HUES64 (cell line): ENCODE data around the gene CD37.
A peak's percentile ranks its signal among the peaks of the same experiment; 100 is the strongest.

Experiments used
- H3K27ac ChIP-seq: 2 replicates; pipeline ENCODE4 v1.7.0; 2013; ENCODE audit warnings: low read depth, low read length, inconsistent platforms
- H3K27me3 ChIP-seq: 2 replicates; pipeline ENCODE4 v1.6.1; 2013; ENCODE audit warnings: mild to moderate bottlenecking, low read length; ENCODE audit not compliant: insufficient read depth
- H3K36me3 ChIP-seq: 2 replicates; pipeline ENCODE4 v1.6.1; 2013; ENCODE audit warnings: mild to moderate bottlenecking, low read length; ENCODE audit not compliant: insufficient read depth
- H3K4me1 ChIP-seq: 2 replicates; pipeline ENCODE4 v1.6.1; 2013; ENCODE audit warnings: mild to moderate bottlenecking, low read length, moderate library complexity; ENCODE audit not compliant: insufficient read depth
- H3K4me3 ChIP-seq: 2 replicates; pipeline ENCODE4 v1.5.1; 2013; ENCODE audit warnings: mild to moderate bottlenecking, low read length, moderate library complexity
- H3K9ac ChIP-seq: 2 replicates; pipeline ENCODE4 v1.6.1; 2013; ENCODE audit warnings: mild to moderate bottlenecking, low read depth, low read length
- H3K9me3 ChIP-seq: 2 replicates; pipeline ENCODE4 v1.6.1; 2013; ENCODE audit warnings: low read depth, low read length; ENCODE audit not compliant: insufficient read depth
- WGBS: fragments of 150-250, 120-280 bp; methylation state at CpG from one replicate; pipeline ENCODE4 v1.1.7; 2013; ENCODE audit warnings: missing lambda C conversion rate; 5-methylcytosine and 5-hydroxymethylcytosine counted together

The CD37 gene

DNA sequence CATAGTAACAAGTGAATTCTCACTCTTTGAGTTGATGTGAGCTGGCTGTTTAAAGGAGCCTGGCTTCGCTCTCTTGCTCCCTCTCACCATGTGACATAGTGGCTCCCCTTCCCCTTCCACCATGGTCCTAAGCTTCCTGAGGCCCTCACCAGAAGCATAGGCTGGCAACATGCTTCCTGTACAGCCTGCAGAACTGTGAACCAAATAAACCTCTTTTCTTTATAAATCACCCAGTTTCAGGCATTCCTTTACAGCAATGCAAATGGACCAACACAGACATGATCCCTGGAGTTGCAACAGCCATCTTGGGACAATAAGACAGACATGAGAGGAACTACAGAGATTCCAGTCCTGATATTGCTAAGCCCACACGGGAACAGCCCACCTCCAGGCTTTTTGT, 14.4 kb downstream of the CD37 start:
- H3K4me3 ChIP-seq: no peak overlapping the region
- no peaks in the 10 kb centered on the region for H3K9me3 ChIP-seq
- H3K27ac ChIP-seq: no peak overlapping the region
- H3K36me3 ChIP-seq: peaks cover 95% of the 10 kb centered on the region
- H3K4me1 ChIP-seq: no peaks in the 10 kb centered on the region
- H3K9ac ChIP-seq: no peak overlapping the region
- 93% methylated on average over 2 of the region's 2 CpGs for WGBS
- no peaks in the 10 kb centered on the region for H3K27me3 ChIP-seq

DNA sequence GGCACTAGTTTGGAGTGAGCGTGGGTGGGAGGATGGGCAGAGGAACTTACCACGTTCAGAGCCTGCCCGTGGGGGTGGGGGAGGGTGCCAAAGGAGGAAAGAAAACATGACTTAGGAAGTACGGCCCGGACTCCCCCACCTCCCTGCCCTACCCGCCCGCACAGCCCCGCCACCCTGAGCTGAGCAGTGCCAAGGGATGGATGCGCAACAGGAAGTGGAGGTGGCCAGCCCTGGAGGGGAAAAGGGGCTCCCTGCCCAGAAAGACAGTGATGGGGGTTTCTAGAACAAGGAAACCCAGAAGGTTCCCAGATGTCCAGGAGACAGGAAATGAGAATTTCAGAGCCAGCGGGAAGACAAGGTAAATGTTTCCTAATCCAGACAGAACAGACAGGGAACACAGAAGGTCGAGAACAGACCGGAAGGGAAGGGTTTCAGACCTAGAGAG, 20.7 kb downstream of the CD37 start:
- H3K4me1 ChIP-seq: peaks cover 5% of the 10 kb centered on the region; the same call in 1 of the 2 replicates

GRCh38 chr19:49356382-49356781, 21.2 kb downstream of the CD37 start:
- Histone ChIP-seq H3K9me3 (no peaks in the 10 kb centered on the region), H3K27ac (no peak overlapping the region), H3K4me1 (peaks cover 5% of the 10 kb centered on the region; the same call in 1 of the 2 replicates), H3K36me3 (peaks cover 81% of the 10 kb centered on the region), H3K27me3 (no peaks in the 10 kb centered on the region), H3K9ac (no peak overlapping the region), H3K4me3 (no peak overlapping the region)
- WGBS: 93% methylated on average over 5 of the region's 7 CpGs

More for the DNA sequence above, 20.7 kb downstream of the CD37 start:
- WGBS: 83% methylated on average over 7 of the region's 12 CpGs
- Histone ChIP-seq H3K27ac (no peak overlapping the region), H3K9me3 (no peaks in the 10 kb centered on the region), H3K36me3 (peaks cover 86% of the 10 kb centered on the region), H3K4me3 (no peak overlapping the region), H3K9ac (no peak overlapping the region), H3K27me3 (no peaks in the 10 kb centered on the region)

DNA sequence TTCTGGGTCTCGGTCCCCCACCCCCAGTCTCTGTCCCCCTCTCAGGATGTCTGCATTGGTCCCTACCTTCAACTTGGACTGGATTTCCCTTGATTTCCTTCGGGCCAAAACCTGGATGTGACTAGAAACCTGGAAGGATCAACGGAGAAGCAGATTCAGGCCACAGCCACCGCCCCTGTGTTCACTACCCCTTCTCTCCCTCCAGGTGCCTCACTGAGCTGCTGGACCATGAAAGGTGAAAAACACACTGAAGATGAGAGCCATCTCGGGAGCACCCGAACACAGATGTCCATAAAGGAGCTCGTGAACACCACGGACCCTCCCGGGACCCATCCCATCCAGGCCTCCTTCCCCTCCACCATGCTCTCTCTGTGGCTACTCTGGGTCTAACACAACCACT, 22.0 kb downstream of the CD37 start:
- no peak overlapping the region for H3K27ac ChIP-seq
- no peak overlapping the region for H3K4me3 ChIP-seq
- no peaks in the 10 kb centered on the region for H3K27me3 ChIP-seq
- H3K36me3 ChIP-seq: peaks cover 73% of the 10 kb centered on the region
- H3K9me3 ChIP-seq: no peaks in the 10 kb centered on the region
- H3K4me1 ChIP-seq: peaks cover 5% of the 10 kb centered on the region; the same call in 1 of the 2 replicates
- WGBS: 95% methylated on average over 9 of the region's 9 CpGs
- H3K9ac ChIP-seq: no peak overlapping the region

DNA sequence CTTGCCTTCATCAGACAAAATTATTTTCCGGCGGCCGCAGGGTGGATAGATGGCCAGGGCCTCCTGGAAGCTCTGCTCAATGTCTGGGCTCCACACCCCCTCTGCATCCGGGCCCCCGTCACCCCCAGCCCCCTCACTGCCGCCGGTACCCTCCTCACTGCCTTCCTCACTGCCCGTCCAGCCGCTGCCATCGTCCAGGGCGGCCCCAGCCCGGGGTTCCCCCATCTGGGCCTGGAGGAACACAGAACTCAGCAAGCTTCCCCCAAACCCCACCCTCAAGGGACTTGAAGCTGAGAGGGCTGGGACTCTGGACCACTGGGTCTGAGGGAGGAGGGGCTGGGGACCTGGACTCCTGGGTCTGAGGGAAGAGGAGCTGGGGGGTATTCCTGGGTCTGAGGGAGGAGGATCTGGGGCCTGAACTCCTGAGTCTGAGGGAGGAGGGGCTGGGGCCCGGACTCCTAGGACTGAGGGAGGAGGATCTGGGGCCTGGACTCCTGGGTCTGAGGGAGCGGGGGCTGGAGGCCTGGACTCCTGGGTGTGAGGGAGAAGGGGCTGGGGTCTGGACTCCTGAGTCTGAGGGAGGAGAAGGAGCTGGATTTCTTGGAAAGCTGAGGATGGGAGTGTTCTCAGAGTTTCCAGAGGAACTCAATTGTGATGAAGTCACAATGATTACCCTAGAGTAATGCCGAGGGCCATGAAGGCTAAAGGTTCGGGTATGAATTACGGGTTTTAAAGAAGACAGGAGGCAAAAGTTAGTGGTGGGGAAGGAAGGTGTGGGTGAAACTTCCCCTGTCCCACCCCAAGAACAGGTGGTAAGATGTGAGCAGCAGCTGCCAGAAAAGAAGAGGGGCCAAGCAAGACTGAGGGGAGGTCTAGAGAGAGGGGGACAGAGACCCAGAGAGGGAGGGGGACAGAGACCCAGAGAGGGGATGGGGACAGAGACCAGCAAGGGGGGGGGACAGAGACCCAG, 24.9 kb downstream of the CD37 start:
- no peaks in the 10 kb centered on the region for H3K9me3 ChIP-seq
- no peak overlapping the region for H3K27ac ChIP-seq
- H3K36me3 ChIP-seq: peaks cover 45% of the 10 kb centered on the region
- WGBS: 96% methylated on average over 17 of the region's 17 CpGs
- H3K27me3 ChIP-seq: no peaks in the 10 kb centered on the region
- H3K9ac ChIP-seq: peak overlapping the region; percentile 100; the same call in 1 of the 2 replicates
- H3K4me1 ChIP-seq: peaks cover 5% of the 10 kb centered on the region
- peak overlapping the region; percentile 100; the same call in 1 of the 2 replicates for H3K4me3 ChIP-seq

DNA sequence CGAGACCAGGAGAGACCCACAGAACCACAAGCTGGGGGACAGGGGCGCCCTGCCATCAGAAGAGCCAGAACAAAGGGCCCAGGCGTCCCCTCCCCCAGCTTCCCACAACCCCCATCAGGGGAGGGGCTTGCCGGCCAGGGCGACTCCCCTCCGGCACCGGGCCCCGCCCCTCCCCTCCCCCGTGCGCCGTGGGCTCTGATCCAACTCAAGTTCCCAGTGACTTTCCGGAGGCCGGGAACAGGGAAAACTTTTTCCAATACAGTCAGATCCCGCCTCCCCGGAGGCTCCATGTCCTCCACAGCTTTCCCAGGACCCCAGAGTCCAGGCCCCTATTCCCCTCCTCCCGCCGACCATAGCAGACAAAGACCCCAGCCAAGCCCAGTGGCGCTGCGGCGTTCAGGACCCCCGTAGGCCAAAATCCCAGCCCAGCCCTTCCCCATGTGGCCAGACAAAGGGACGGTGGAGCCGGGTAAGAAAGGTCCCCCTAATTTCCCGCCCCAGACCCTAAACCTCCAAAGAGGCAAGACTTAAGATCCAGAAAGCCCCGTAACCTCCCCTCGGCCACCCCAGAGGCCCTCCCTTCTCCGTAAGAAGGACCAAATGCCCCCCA, 26.3 kb downstream of the CD37 start:
- Histone ChIP-seq H3K4me3 (peak overlapping the region; percentile 100), H3K36me3 (peaks cover 32% of the 10 kb centered on the region), H3K4me1 (peaks cover 5% of the 10 kb centered on the region), H3K27ac (peak overlapping the region; percentile 94), H3K9me3 (no peaks in the 10 kb centered on the region), H3K27me3 (no peaks in the 10 kb centered on the region), H3K9ac (peak overlapping the region; percentile 100)
- under 1% methylated on average over 27 of the region's 27 CpGs for WGBS

DNA sequence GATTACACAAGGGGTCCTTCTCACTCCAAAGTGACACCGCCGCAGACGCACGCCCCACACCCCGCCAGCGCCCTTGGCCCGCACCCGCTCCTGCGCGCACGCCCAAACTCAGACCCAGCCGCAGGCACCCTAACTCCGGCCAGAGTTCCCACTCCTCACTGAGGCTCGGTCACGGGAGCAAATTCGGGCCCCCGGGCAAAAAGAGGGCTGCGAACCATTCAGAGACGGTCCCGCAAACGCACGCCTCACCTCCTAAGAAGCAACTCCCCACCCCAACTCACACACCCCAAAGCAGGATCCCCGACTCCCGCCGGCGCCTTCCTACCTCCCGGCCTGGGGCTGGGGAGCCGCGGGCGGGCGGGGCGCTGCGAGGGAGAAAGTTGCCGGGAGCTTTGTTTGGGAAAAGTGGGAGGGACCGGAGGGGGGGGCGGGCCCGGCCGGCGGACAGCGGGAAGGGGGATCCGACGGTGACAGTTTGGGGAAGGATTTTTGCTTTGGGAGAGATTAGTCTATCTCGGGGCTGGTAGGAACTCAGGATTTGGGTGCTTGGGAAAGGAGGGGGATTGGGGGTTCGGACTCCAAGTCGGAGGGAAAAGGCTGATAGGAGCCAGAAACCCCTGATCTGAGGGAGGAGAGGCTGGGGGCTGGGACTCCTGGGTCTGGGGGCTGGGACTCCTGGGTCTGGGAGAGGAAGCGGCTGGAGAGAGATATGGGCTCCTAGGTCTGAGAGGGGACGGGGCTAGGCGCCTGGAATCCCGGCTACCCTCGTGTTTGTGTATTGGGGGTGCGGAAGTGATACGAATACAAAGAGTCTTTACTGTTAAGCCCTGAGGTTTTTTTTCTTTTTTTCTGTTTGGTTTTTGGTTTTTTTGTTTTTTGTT, 27.1 kb downstream of the CD37 start, which contains the start of gene TEAD2:
TEAD2 (minus strand) TSS at position 369 of the 881 bp plus-strand sequence. CDS start 2,341 bp downstream, outside the sequence.
- WGBS: under 1% methylated on average over 52 of the region's 52 CpGs
- Histone ChIP-seq H3K27ac (peak within 1 kb of the TSS; percentile 94), H3K9ac (peak within 1 kb of the TSS; percentile 100), H3K27me3 (no peaks in the 10 kb centered on the region), H3K36me3 (peaks cover 24% of the 10 kb centered on the region), H3K9me3 (no peaks in the 10 kb centered on the region), H3K4me3 (peak within 1 kb of the TSS; percentile 100), H3K4me1 (peaks cover 5% of the 10 kb centered on the region)

DNA sequence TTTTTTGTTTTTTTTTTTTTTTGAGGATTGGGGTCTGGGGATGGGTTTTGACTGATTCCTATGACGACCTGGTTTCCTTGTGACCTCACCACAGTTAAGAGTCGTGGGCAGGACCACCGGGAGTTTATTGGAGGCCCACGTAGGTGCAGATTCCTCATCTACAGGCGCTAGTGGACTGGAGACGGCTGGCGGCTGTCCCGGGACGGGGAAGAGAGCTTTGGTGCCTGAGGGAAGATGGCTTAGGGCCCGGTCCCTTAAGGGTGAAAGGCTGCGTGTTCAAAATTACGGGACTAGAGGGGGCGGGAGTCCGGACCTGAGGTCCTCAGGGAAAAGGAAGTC, 27.7 kb downstream of the CD37 start:
- 2% methylated on average over 14 of the region's 14 CpGs for WGBS
- Histone ChIP-seq H3K9me3 (no peaks in the 10 kb centered on the region), H3K4me3 (peak overlapping the region; percentile 100), H3K27me3 (no peaks in the 10 kb centered on the region), H3K36me3 (peaks cover 18% of the 10 kb centered on the region), H3K4me1 (peaks cover 5% of the 10 kb centered on the region), H3K27ac (peak overlapping the region; percentile 52), H3K9ac (peak overlapping the region; percentile 100)

DNA sequence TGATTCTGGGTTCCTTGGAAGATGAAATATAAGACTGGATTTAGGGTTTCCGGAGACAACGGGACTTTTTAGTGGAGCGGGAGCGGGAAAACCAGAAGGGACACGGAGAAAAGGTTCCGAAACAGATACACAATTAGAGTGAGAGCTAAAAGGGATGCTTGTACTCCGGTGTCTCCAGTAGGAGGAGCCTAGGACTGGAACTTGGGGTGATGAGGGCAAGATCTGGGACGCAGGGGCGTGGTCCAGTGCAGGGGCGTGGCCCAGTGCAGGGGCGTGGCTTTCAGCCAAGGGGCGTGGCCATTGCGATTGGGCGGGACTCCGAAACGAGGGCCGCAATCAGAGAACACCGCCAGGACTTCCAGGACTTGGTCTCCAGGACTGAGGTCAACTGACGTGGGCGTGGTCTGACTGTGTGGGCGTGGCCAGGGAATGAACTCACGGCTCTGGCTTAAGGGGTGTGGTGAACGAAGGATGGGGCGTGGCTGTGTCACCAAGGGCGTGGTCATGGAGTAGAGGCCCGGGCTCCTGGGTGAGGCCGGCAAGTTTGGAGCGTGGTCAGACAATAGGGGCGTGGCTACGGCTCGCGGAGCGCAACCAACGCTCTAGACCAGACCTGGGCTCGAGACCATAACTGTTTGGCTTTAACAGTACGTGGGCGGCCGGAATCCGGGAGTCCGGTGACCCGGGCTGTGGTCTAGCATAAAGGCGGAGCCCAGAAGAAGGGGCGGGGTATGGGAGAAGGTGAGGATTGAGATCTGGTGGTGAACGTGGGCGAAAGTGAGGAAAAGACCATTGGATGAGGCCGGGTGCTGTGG, 28.3 kb downstream of the CD37 start, which contains the start of gene DKKL1:
DKKL1 (plus strand) TSS at position 610 of the 815 bp plus-strand sequence; CDS start at position 732, 122 bp downstream.
- Histone ChIP-seq H3K27me3 (no peaks in the 10 kb centered on the region), H3K9ac (peak within 1 kb of the TSS; percentile 100), H3K4me3 (peak within 1 kb of the TSS; percentile 100), H3K27ac (peak within 1 kb of the TSS; percentile 63), H3K4me1 (peaks cover 5% of the 10 kb centered on the region), H3K36me3 (peaks cover 12% of the 10 kb centered on the region), H3K9me3 (peaks cover 5% of the 10 kb centered on the region; the same call in 1 of the 2 replicates)
- WGBS: 2% methylated on average over 46 of the region's 46 CpGs
